K562 (cell line): ENCODE results near the gene PPP1R14D. TPM values are rescaled to one million over a fixed set of nuclear protein-coding genes. Genes with fewer than 3 reads are reported as not detected.

ENCODE experiments used
- EWSR1 ChIP-seq: fragments of 450-650 bp; IDR thresholded peaks from 2 replicates; pipeline ENCODE4 v1.6.1; 2018; ENCODE audit warnings: borderline replicate concordance, mild to moderate bottlenecking, low read depth, moderate library complexity; ENCODE audit not compliant: partially characterized antibody
- HMG20B ChIP-seq: fragments of 250-450 bp; sonication (Bioruptor Pico); IDR thresholded peaks from 2 replicates; pipeline ENCODE4 v1.5.0; 2021; ENCODE audit warnings: mild to moderate bottlenecking
- HSF4 ChIP-seq: fragments of 250-450 bp; sonication (Bioruptor Pico); IDR thresholded peaks from 2 replicates; pipeline ENCODE4 v2.1.2; 2022; ENCODE audit warnings: mild to moderate bottlenecking, moderate library complexity, borderline replicate concordance
- MTA3 ChIP-seq: fragments of 450-650 bp; formaldehyde crosslinking; IDR thresholded peaks from 2 replicates; pipeline ENCODE4 v1.6.1; 2017; ENCODE audit warnings: mild to moderate bottlenecking, borderline replicate concordance
- REST ChIP-seq, 2 experiments: fragments of 450-650 bp; formaldehyde crosslinking in 1 of 2; IDR thresholded peaks; 2 replicates each; pipeline versions ENCODE4 v1.4.0 to v1.6.1; 2014 to 2020; ENCODE audit warnings: mild to moderate bottlenecking in 2 of 2, borderline replicate concordance in 1 of 2, low read depth in 1 of 2
- SMAD2 ChIP-seq: fragments of 150-350 bp; IDR thresholded peaks from 2 replicates; pipeline ENCODE4 v1.6.1; 2014; ENCODE audit warnings: low read depth, mild to moderate bottlenecking, low read length
- TAF7 ChIP-seq: fragments of 450-650 bp; IDR thresholded peaks from 2 replicates; pipeline ENCODE4 v1.6.1; 2016; ENCODE audit warnings: missing genetic modification characterization, missing compliant biosample characterization
- TFAP4 ChIP-seq: sonication (generic); formaldehyde crosslinking; IDR thresholded peaks from 2 replicates; pipeline ENCODE4 v1.8.0; 2022; ENCODE audit warnings: missing genetic modification reagents, mild to moderate bottlenecking, moderate library complexity, borderline replicate concordance
- ZKSCAN8 ChIP-seq: fragments of 200-800 bp; sonication (Bioruptor generic); IDR thresholded peaks from 2 replicates; pipeline ENCODE4 v1.6.1; 2016; ENCODE audit warnings: missing genetic modification characterization, missing compliant biosample characterization
- ZNF23 ChIP-seq: fragments of 250-450 bp; sonication (Bioruptor Pico); IDR thresholded peaks from 2 replicates; pipeline ENCODE4 v1.4.0; 2020; ENCODE audit warnings: mild to moderate bottlenecking
- ZNF511 ChIP-seq: sonication (generic); formaldehyde crosslinking; IDR thresholded peaks from 2 replicates; pipeline ENCODE4 v1.8.0; 2022; ENCODE audit warnings: mild to moderate bottlenecking, missing genetic modification reagents
- ZNF583 ChIP-seq: fragments of 250-450 bp; sonication (Bioruptor Pico); IDR thresholded peaks from 2 replicates; pipeline ENCODE4 v1.4.0; 2020
- ZNF766 ChIP-seq: fragments of 200-800 bp; sonication (Bioruptor generic); conservative IDR thresholded peaks from 2 replicates; pipeline ENCODE4 v1.6.1; 2016; ENCODE audit warnings: missing genetic modification characterization, missing compliant biosample characterization
- polyA plus RNA-seq, 8 experiments: library from polyadenylated mRNA; depleted of rRNA in 4 of 8; stranded (reverse) in 5 of 8; unstranded in 3 of 8; fragments of >200 nt; fragmentation: Nextera tagmentation in 2 of 8; fragmentation: Illumina TruSeq in 1 of 8; extraction: Ambion mirVana in 2 of 8; extraction: Trizol in 1 of 8; gene quantifications; 2 replicates each; pipeline versions ENCODE4 v1.2.1 to v1.2.3, GENCODE V29; 2011 to 2014; ENCODE audit warnings: inconsistent platforms in 1 of 8, missing spikeins in 1 of 8
- total RNA-seq, 7 experiments: library from RNA; depleted of rRNA in 6 of 7; stranded (reverse); fragments of >200 nt in 6 of 7; fragmentation: Illumina TruSeq in 2 of 7; extraction: Trizol in 2 of 7; gene quantifications; 2 replicates each; pipeline versions ENCODE4 v1.2.1 to v1.2.3, GENCODE V29; 2011 to 2021; ENCODE audit warnings: low replicate concordance in 1 of 7

PPP1R14D gene
- total and polyA plus RNA-seq, 9 of the 15 experiments (the other 6 are each of a cell fraction or from before 2014, with no cell fraction given) = 0.11 to 0.18 TPM; not detected in 7

- TF ChIP-seq REST (IDR thresholded peaks at IDR 0.05; ENCODE audit: borderline replicate concordance) (peak; percentile 80), REST (CRISPR knock-in tag; IDR thresholded peaks at IDR 0.05; ENCODE audit: low read depth) (0 out of 2 replicates have a peak, but pooled peaks have one; percentile 34), HSF4 (CRISPR knock-in tag) (no peak), HMG20B (CRISPR knock-in tag) (no peak), MTA3 (no peak), ZKSCAN8 (no peak), EWSR1 (no peak), TFAP4 (CRISPR knock-in tag) (peak; percentile 60; the same call in 1 of the 2 replicates), SMAD2 (no peak), ZNF511 (CRISPR knock-in tag) (no peak), ZNF583 (CRISPR knock-in tag) (no peak), ZNF766 (CRISPR knock-in tag) (no peak), TAF7 (tag) (no peak), ZNF23 (CRISPR knock-in tag) (no peak)
Measured at GRCh38 chr15:40857601-40858341, 29.3 kb upstream of the PPP1R14D start (continued).
